BE2C (cell line): ENCODE data around the gene FCER1A.
"Not testable (repeated sequence)": the region's sequence is repeated elsewhere in the genome, so short reads cannot be mapped to it uniquely, and the experiment has no call there.

Experiments
- DNase-seq: peaks from one replicate; pipeline ENCODE4 v3.0.0-alpha.2; 2020
- H3K27me3 ChIP-seq: fragments of 250-450 bp; sonication (Bioruptor Pico); 2 replicates; pipeline ENCODE4 v1.5.1; 2020; ENCODE audit warnings: mild to moderate bottlenecking
- H3K36me3 ChIP-seq: fragments of 250-450 bp; sonication (Bioruptor Pico); 2 replicates; pipeline ENCODE4 v1.5.1; 2020; ENCODE audit warnings: mild to moderate bottlenecking
- H3K4me1 ChIP-seq: fragments of 250-450 bp; sonication (Bioruptor Pico); 2 replicates; pipeline ENCODE4 v1.5.1; 2020
- H3K4me3 ChIP-seq: 2 replicates; pipeline ENCODE4 v1.5.1; 2011; ENCODE audit warnings: low read depth, low read length
- H3K9me3 ChIP-seq: fragments of 250-450 bp; sonication (Bioruptor Pico); 2 replicates; pipeline ENCODE4 v1.5.1; 2020
- CTCF ChIP-seq: IDR thresholded peaks from 2 replicates; pipeline ENCODE4 v1.5.1; 2012; ENCODE audit warnings: mild to moderate bottlenecking, low read depth, low read length

Gene FCER1A

DNA sequence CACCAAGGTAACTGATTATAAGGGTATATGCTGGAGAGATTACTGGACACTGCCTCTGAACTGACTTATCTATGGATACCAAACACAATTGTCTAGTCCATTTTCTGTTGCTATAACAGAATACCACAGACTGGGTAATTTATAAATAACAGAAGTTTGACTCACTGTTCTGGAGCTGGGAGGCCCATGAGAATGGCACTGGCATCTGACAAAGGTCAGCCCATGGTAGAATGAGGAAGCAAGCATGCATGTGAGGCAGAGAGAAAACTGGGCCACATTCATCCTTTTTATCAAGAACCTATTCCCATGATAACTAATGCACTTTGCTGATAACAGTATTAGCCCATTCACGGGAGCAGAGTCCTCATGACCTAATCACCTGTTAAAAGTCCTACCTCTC, 37.4 kb downstream of the FCER1A start:
- H3K4me1 ChIP-seq, result no peaks in the 10 kb centered on the region
- no peaks in the 10 kb centered on the region for H3K9me3 ChIP-seq
- H3K27me3 ChIP-seq, result no peaks in the 10 kb centered on the region
- no peak for TF ChIP-seq CTCF
- no peak overlapping the region for H3K4me3 ChIP-seq
- no peaks in the 10 kb centered on the region for H3K36me3 ChIP-seq
- no peak for DNase-seq

DNA sequence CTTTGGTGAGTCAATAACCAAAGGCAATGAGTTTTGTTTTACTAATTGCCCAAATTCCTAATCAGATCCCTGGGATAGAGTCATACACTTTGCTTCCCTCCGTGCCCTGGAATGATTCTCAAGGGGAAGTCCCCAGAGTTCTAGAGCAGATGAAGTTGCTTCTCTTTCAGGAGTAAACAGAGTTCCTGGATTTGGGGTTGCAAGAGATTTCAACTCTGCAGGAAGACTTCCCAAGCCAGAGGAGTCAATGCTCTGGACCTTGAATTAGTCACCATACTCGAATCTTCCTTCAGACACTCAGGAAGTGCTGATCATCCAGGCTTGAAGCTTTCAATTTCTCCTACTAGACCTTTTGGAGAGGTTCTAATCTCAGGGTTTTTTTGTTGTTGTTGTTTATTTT, 39.6 kb downstream of the FCER1A start:
- H3K36me3 ChIP-seq, result no peaks in the 10 kb centered on the region

DNA sequence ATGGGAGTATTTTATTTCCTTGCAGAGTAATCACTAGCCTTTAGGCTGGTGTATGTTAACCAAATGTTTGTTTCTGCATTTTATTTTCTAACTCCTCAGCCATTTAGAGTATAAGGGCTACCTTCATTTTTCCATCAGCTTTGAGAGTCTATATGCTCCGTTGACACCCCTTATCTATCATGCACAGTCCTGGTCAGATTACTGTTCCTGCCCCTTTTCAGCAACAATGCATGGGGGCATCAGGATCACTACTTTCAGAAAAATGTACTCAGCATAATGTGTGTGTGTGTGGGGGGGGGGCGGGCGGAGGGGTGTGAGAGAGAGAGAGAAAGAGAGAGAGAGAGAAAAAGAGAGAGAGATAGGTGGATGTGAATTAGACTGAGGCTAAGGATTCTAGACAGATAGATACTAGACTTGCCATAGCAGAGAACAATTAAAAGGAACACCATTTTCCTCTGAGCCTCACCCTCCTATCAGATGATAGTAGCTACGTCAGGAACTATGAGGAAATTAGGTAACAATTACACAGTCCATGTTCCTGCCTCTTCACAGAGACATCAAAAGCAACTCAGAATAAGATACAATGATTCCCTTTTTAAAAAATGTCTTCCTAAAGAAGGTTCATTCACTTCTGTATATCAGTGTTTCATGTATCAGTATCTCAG, 40.8 kb downstream of the FCER1A start:
- no peaks in the 10 kb centered on the region for H3K27me3 ChIP-seq
- H3K4me3 ChIP-seq, result no peak overlapping the region
- no peak for DNase-seq
- no peaks in the 10 kb centered on the region for H3K36me3 ChIP-seq
- no peak for TF ChIP-seq CTCF
- no peaks in the 10 kb centered on the region for H3K4me1 ChIP-seq
- no peaks in the 10 kb centered on the region for H3K9me3 ChIP-seq

More for the DNA sequence above, 39.6 kb downstream of the FCER1A start:
- H3K4me1 ChIP-seq, result no peaks in the 10 kb centered on the region
- no peaks in the 10 kb centered on the region for H3K27me3 ChIP-seq
- DNase-seq, result no peak
- H3K4me3 ChIP-seq, result no peak overlapping the region
- H3K9me3 ChIP-seq, result no peaks in the 10 kb centered on the region
- no peak for TF ChIP-seq CTCF

DNA sequence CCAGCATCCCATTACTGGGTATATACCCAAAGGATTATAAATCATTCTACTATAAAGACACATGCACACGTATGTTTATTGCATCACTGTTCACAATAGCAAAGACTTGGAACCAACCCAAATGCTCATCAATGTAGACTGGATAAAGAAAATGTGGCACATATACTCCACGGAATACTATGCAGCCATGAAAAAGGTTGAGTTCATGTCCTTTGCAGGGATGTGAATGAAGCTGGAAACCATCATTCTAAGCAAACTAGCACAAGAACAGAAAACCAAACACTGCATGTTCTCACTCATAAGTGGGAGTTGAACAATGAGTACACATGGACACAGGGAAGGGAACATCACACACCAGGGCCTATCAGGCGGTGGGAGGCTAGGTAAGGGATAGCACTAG, 47.2 kb downstream of the FCER1A start:
- H3K9me3 ChIP-seq, H3K4me3 ChIP-seq, DNase-seq, H3K36me3 ChIP-seq, H3K4me1 ChIP-seq, H3K27me3 ChIP-seq: not testable (repeated sequence)

GRCh38 chr1:159352436-159352835, 50.3 kb downstream of the FCER1A start:
- Histone ChIP-seq H3K4me1 (no peaks in the 10 kb centered on the region), H3K27me3 (no peaks in the 10 kb centered on the region), H3K4me3 (no peak overlapping the region), H3K9me3 (no peaks in the 10 kb centered on the region), H3K36me3 (no peaks in the 10 kb centered on the region)
- no peak for DNase-seq
- no peak for TF ChIP-seq CTCF
